ENCODE data around the gene BLOC1S5. TPM values are rescaled to one million over a fixed set of nuclear protein-coding genes. Genes with fewer than 3 reads are reported as not detected.

Gene BLOC1S5
- total and polyA plus RNA-seq, 9 of the 15 experiments (the other 6 are each of a cell fraction or from before 2014, with no cell fraction given): 8.5 to 41.0 (median 27.7) TPM

DNA sequence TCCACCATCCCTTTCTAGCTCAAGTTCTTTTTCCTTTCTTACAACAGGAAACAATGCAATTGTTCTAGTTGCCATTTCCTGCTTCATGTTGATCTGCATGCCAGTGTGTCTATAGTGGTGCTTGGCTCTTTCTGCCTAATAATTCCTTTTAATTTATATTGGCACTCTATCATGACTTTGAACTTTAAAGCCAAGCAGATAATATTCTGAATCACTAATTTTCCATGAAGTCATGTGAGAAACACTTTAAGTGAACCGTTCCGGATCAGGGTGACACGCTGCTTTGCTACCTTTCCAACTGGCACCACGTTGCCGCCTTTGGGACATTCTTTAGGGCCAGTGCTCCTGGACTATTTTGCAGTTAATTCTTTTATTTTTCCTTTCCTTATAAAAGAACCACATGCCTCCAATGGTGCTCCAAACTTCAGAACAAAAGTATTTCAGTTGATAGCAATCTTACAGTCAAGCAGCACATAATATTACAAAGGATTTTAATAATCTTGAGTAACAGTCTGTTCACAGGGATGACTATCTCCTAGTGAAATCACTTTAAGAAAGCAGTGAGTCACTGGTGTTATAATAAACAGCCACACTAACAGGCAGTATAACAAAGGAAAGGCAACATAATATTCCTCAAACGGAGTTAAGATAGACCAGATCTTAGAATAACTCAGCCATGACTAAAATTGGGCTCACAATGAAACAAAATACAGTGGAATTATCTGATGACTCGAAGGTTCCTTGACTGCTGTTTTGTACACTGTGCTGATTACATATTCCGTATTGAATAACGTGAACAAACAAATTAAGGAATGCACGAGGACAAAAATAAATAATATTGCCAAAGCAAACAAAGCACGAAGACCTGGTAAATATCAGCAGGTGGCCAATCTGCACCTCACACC, 19.0 kb upstream of the BLOC1S5 start:
- 71% methylated on average over 11 of the region's 11 CpGs for WGBS (ENCODE audit: insufficient coverage, low coverage, missing lambda C conversion rate)
- Histone ChIP-seq H3K4me1 (replicated peaks in 1 of 2; ENCODE audit: control insufficient read depth in 2 of 2, insufficient read depth in 2 of 2, low read length in 2 of 2) (peaks cover 0 to 23% of the 10 kb centered on the region in 2 experiments; a peak in 4 of 5 replicates), H4K20me1 (replicated peaks; ENCODE audit: control insufficient read depth, insufficient read depth, low read length) (peaks cover 3% of the 10 kb centered on the region; the same call in 1 of the 2 replicates), H3K27ac (ENCODE audit: extremely low read depth, low read depth, low read length) (peak overlapping the region; percentile 29; the same call in 2 of the 3 replicates), H3K9me1 (ENCODE audit: control insufficient read depth, insufficient read depth, low read length) (no peaks in the 10 kb centered on the region), H3K36me3 (ENCODE audit: control insufficient read depth, insufficient read depth, low read length) (peaks cover 92% of the 10 kb centered on the region), H3K9ac (ENCODE audit: insufficient read depth in 1 of 2, low read depth in 2 of 2, low read length in 2 of 2) (no peak overlapping the region), H3K4me3 (no peak overlapping the region), H2AFZ (ENCODE audit: low read depth, low read length) (no peak overlapping the region), H3K79me2 (ENCODE audit: control insufficient read depth, insufficient read depth, low read length) (peaks cover 62% of the 10 kb centered on the region), H3K27me3 (ENCODE audit: control insufficient read depth in 2 of 2, insufficient read depth in 2 of 2, low read length in 2 of 2) (no peaks in the 10 kb centered on the region), H3K9me3 (replicated peaks; ENCODE audit: control insufficient read depth, insufficient read depth, low read depth, low read length) (no peaks in the 10 kb centered on the region), H3K4me2 (ENCODE audit: insufficient read depth, low read length) (peak overlapping the region; percentile 11; the same call in 1 of the 2 replicates)
- peak in 3 of 4 experiments; percentile 26 to 36 (median 35) for DNase-seq (ENCODE audit: extremely low read depth in 1 of 4, low spot score in 3 of 4)
- CTCF ChIA-PET (ENCODE audit: low intra/inter-chr PET ratio): no interaction called here
- FAIRE-seq: peak; percentile 44
- peak; percentile 16 for ATAC-seq
- in situ Hi-C loops (cut with MboI): no loop called here
- POLR2A ChIA-PET: interaction anchor here (1.7 kb wide), 1 partner anchor 19 kb away, joined by 3 read pairs; the partner anchor contains the start of gene EEF1E1
- intact Hi-C loops (cut with micrococcal nuclease): no loop called here
- BruUV-seq (replicated peaks): no TSS peak
- TF ChIP-seq, protein P1, sequence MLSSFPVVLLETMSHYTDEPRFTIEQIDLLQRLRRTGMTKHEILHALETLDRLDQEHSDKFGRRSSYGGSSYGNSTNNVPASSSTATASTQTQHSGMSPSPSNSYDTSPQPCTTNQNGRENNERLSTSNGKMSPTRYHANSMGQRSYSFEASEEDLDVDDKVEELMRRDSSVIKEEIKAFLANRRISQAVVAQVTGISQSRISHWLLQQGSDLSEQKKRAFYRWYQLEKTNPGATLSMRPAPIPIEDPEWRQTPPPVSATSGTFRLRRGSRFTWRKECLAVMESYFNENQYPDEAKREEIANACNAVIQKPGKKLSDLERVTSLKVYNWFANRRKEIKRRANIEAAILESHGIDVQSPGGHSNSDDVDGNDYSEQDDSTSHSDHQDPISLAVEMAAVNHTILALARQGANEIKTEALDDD (IDR thresholded peaks at IDR 0.05): peak; percentile 28
- TF ChIP-seq PRMT5 (CRISPR knock-in tag; IDR thresholded peaks at IDR 0.05) (no peak), ZNF639 (CRISPR knock-in tag; conservative IDR thresholded peaks at IDR 0.05 in 1 of 2, IDR thresholded peaks at IDR 0.05 in 1 of 2) (0 out of 4 replicates have a peak, but pooled peaks of 1 of the 2 experiments have one; percentile 24), STAT5A (IDR thresholded peaks at IDR 0.05; ENCODE audit: borderline replicate concordance, low read length) (no peak), NR1H2 (CRISPR knock-in tag; IDR thresholded peaks at IDR 0.05) (no peak), ZNF444 (CRISPR knock-in tag; IDR thresholded peaks at IDR 0.05) (no peak), TAL1 (IDR thresholded peaks at IDR 0.05) (peak; percentile 51; the same call in 1 of the 2 replicates), ARID1B (IDR thresholded peaks at IDR 0.05) (peak; percentile 84), DACH1 (IDR thresholded peaks at IDR 0.05; ENCODE audit: partially characterized antibody) (peak; percentile 35), ZNF408 (CRISPR knock-in tag; IDR thresholded peaks at IDR 0.05; ENCODE audit: low read depth) (no peak), SNIP1 (IDR thresholded peaks at IDR 0.05; ENCODE audit: low read depth) (no peak), PTRF (tag; IDR thresholded peaks at IDR 0.05) (no peak)
- TF ChIP-seq, protein P2, sequence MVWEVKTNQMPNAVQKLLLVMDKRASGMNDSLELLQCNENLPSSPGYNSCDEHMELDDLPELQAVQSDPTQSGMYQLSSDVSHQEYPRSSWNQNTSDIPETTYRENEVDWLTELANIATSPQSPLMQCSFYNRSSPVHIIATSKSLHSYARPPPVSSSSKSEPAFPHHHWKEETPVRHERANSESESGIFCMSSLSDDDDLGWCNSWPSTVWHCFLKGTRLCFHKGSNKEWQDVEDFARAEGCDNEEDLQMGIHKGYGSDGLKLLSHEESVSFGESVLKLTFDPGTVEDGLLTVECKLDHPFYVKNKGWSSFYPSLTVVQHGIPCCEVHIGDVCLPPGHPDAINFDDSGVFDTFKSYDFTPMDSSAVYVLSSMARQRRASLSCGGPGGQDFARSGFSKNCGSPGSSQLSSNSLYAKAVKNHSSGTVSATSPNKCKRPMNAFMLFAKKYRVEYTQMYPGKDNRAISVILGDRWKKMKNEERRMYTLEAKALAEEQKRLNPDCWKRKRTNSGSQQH (CRISPR knock-in tag; IDR thresholded peaks at IDR 0.05): no peak
- TF ChIP-seq, protein P3, sequence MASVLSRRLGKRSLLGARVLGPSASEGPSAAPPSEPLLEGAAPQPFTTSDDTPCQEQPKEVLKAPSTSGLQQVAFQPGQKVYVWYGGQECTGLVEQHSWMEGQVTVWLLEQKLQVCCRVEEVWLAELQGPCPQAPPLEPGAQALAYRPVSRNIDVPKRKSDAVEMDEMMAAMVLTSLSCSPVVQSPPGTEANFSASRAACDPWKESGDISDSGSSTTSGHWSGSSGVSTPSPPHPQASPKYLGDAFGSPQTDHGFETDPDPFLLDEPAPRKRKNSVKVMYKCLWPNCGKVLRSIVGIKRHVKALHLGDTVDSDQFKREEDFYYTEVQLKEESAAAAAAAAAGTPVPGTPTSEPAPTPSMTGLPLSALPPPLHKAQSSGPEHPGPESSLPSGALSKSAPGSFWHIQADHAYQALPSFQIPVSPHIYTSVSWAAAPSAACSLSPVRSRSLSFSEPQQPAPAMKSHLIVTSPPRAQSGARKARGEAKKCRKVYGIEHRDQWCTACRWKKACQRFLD (CRISPR knock-in tag; IDR thresholded peaks at IDR 0.05): no peak
- TF ChIP-seq, protein P4, sequence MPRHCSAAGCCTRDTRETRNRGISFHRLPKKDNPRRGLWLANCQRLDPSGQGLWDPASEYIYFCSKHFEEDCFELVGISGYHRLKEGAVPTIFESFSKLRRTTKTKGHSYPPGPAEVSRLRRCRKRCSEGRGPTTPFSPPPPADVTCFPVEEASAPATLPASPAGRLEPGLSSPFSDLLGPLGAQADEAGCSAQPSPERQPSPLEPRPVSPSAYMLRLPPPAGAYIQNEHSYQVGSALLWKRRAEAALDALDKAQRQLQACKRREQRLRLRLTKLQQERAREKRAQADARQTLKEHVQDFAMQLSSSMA (CRISPR knock-in tag; IDR thresholded peaks at IDR 0.05): no peak
